HG03520 (cell line): ENCODE measurements around the gene PKD1L1.

Experiments
- ATAC-seq: cut with Tn5 transposase; IDR thresholded peaks from one replicate; pipeline ENCODE4 v1.9.1; 2021; ENCODE audit warnings: mild to moderate bottlenecking, moderate library complexity; ENCODE audit not compliant: unreplicated experiment

The PKD1L1 gene

DNA sequence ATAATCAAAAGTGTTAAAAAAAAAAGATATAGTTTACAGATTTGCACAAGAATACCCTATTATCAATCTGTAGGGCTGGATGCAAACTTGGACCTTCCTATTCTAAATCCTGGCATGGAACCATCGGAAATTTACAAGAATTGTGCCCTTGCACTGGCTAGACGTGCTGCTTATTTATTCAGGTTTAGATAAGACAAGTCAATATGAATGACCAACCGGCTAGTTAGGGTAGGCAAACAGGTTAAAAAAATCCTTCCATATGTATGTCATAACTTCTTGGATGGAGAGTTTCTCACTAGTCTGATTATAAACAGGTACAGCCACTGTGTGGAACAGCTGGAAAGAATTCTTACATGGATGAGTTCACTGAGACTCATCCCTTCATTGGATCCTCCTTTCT lies 41.4 kb downstream of the PKD1L1 start:
- ATAC-seq, result no peak

DNA sequence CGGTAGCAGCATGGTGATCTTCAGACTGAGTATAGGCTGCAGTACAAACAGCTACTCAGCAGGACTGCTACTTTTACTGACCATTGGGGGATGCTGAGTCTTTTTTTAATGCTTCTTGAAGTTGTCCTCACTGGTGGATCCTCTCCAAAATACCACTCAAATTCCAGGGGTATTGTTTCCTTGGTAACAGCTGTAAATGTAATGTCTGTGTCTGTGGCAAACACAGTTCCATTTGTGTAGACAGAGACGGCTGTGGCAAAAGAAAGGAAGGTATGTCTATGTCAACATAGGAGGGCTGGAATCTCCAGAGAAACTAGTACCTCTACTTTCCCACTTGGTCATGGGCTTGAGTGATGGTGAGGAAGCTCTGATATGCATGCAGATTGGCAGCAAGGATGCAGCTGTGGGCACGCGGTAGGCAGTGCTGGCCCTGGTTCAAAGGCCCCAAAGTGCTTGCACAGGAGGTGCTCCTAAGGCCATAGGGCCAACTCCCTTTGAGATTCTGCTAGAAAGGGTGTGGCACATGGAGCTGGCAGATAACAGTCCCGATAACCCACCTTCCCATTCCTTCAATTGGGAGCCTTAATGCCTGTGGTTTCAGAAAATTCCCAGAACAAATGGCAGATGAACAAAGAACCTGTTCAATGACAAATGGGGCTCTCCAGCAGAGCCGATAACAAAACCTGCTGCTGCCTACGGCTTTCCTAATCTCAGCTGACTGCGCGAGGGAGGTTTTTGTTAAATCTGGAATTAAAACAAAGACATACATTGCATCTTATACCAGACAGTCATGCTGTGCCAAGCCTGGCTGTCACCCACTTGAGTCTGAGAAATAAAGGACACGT lies 43.0 kb downstream of the PKD1L1 start:
- ATAC-seq, result no peak

DNA sequence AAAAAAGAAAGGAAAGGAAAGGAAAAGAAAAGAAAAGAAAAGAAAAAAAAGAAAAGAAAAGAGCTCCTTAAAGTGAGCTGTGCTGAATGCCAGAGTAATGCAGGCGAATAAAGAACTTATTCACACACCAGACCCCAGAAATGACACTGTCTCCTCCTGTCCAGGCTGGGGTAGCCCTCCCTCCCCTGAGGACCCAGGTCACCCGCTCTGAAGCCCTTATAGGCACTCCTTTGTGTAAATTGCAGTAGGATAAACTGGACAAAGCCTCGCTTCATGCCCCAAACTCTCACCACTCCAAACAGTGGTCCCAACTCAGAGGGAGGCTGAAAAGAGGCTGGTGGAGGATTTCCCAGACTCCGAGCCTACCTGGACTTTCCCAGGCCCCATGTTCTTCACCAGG lies 46.3 kb downstream of the PKD1L1 start:
- no peak for ATAC-seq

DNA sequence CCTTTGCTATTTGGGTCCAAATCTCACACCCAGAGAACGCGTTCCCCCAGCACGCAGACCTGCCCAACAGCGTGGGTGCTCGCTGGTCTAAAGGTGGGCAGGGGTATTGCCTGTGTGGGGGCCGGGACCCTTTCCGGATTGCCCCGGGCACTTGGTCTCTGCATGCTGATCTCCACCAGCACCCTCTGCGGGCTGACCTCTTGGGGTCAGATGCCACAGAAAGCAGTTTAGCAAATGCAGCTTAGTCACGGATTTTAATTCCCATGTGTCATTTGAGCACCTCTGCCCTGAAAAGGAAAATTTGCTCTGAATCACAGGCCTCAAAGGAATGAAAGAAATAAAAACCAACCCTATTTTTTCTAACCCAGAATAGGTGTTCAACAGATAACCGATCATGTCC lies 46.7 kb downstream of the PKD1L1 start:
- no peak for ATAC-seq

DNA sequence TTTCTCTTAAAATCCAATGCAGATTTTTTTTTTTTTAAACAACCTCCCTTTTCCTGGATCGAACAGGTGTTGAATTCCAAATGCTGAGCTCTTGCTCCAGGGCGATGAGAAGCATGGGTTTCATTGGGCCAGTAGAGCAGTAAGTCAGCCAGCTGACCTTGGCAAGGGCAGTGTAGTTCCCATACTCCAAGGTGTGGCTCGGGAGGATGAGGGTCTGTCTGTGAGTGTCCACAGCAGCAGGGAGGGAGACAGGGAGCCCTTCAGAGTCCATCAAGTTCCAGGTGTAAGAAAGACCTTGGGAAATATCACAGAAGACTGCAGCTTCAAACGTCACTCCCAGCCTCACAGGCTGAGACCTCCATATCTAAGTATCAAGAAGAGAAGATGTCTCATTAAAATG lies 50.4 kb downstream of the PKD1L1 start:
- ATAC-seq, result no peak

DNA sequence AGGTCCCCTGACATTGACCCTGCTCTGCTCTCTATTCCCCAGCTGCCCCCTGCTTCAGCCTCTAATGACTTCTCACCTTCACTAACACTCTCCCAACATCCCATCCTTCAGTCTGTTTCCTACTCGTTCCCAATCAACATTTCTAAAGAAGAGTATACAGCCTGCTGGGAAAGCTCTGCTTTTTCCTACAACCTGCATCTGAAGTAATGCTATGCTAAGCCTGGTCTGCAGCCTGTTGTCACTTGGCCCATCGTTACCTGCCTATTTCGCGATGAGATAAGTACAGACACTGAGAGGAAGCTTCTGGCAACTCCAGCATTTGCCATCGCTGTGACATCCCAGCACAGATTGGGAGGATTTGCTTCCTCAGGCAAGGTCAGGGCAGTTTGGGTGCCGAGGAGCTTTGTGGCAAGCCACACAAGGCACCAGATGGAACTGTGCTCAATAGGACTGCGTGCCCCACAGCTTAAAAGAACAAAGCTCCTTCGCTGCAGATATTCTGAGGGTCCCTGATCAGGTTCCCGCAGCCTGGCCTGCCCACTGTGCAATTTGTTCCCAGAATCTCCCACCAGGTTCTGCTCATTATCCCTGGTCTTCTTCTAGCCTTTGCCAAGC lies 51.4 kb downstream of the PKD1L1 start:
- no peak for ATAC-seq

DNA sequence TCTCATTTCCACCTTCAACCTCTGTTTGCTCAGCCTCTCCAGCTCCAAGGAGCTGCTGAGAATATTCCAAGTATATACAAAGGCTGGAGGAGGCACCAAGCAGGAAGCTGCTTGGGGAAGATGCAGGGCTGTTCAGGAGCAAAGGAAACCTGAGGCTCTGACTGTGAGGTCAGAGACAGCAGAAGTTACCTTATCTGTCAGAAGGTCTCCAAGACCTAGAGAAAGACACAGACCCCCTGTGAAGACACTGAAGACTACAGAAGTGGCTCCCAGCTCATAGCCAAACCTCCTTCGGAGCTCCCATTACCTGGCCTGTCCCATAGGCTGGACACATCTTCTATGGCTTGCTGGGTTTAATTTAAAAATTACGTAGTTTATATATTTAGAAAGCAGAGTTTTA lies 53.2 kb downstream of the PKD1L1 start:
- no peak for ATAC-seq

DNA sequence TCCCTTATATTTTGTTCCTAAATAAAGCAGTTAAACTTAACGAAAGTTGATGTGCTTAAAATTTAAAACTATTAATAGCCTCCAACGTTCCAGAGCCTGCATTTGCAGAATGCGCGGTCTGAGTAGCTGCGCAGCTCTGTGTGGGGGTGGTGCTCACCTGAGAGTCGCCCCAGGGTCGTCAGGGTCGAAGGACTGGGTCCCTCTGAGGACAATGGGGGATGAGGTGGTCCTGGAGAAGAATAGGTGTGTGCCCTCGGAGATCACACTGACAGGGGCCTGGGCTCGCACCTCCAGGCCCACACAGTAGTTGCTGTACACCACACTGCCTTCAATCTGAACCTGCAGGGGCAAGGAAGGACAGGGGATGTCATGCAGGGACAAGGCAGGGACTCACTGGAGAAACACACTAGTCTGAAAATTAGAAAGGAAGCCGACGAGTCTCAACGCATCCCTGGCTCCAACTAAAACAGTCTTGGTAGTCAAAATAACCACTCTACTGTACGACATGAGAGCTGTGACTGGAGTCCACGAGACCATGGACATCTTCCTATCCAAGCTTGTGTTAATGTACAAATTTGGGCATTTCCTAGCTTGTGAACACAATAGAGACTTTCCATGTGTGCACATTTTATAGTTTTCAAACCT lies 54.4 kb downstream of the PKD1L1 start:
- ATAC-seq, result no peak

DNA sequence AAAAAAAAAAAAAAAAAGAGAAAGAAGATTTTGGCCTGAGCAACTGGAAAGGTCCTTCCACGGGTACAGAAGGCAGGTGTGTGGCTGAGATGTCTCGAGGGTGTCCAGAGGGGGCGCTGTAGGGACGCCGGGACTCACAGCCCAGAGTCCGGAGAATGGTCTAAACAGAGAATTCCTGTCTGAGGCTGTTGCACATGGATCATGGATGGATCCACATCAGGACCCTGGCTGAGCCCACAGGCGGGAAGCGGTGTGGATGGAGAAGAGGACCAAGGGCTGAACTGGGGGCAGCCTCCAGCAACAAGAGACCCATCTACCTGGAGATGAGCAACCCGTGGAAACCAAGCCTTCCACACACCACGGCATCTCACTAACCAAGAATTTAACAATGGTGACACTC lies 55.0 kb downstream of the PKD1L1 start:
- no peak for ATAC-seq

DNA sequence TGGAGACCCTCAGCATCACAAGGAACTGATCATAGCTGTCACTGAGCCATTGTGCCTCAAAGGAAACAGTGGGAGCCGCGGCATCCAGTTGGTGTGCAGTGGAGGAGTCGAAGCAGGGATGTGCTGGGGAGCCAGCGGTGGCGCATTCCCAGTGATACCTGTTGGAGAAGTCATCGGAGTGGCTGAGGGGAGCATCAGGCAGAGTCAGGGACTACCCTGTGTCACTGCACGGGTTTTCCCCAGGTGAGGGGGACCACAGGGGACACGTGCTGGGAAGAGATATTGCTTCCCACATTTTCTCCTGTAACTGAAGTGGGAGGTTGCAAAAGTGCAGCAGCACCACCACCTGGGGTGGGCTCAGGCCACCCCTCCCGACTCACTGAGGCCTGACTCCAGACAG lies 57.7 kb downstream of the PKD1L1 start:
- ATAC-seq, result no peak

DNA sequence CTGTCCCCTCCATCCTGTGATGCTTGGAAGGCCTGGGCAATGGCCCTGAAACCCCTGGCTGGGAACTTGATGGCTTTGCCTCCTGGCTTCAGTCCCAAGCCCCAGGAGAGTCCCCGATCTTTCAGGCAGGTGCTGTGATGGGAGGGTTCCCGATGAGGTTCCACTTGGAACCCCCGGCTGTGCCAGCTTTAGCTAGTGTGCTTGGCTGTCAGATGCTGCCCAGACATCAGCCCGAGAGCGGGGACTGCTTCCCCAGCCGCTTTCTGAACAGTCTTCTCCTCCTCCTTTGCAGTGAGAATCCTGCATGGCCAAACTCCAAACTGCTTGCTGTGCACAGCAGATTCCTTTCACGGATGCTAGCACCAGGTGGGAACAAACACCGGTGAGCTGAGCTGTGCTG lies 58.1 kb downstream of the PKD1L1 start:
- ATAC-seq, result no peak

DNA sequence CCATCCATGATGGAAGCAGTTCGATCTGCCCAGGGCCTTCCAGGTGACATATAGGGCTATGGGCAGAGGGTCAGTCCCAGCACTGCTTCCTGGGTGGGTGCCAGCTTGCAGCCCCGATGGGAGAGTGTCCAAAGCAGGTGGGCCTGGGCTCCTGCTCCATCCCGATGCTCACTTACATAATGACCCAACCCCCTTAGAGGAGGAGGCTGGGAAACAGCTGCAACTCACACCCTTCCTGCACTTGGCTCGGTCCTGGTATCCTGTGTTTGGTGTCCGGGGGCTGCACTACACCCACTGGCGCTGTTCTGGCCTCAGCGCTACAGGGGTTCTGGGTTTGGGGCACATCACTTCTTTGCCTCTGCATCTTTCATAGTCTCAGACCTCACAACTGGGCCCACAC lies 58.5 kb downstream of the PKD1L1 start:
- no peak for ATAC-seq

DNA sequence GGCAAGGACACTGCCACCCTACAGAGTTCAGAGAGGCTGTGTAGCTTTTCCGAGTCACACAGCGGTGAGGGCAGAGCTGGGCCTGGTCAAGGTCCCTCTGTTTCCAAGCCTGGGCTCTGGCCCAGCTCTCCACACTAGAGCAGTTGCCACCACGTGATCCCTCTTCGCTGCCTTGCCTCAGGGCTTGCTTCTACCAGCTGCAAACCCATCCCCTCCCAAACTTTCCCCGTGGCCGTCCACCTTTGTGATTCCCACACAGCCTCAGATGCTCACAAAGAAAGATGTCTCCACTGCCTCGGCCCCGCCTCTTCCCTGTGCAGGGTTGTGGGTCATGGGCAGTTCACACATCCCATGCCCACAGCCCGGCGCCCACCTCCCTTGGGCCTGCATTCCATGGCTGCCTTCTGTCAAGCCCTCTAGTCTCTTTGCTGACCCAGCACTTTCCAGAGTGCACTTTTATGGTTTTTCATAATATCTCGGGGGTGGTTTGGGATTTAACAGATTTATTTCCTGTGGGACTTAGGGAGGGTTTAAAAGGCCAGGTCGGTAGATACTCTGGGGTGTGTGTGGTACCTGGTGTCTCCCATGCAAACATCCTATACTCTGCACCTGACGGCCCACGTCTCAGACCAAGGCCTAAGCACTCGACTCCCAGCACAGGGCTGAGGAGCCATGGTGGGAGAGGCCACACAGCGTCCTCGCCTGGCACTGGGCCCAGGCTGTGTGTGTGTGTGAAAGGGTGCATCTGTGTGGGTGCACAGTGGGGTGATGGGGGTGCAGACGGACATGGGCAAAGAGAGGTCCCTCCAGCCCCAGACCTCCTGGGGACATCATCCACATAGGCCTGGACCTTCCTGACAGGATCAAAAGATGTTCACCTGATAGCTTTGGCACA lies 59.6 kb downstream of the PKD1L1 start:
- ATAC-seq, result no peak

DNA sequence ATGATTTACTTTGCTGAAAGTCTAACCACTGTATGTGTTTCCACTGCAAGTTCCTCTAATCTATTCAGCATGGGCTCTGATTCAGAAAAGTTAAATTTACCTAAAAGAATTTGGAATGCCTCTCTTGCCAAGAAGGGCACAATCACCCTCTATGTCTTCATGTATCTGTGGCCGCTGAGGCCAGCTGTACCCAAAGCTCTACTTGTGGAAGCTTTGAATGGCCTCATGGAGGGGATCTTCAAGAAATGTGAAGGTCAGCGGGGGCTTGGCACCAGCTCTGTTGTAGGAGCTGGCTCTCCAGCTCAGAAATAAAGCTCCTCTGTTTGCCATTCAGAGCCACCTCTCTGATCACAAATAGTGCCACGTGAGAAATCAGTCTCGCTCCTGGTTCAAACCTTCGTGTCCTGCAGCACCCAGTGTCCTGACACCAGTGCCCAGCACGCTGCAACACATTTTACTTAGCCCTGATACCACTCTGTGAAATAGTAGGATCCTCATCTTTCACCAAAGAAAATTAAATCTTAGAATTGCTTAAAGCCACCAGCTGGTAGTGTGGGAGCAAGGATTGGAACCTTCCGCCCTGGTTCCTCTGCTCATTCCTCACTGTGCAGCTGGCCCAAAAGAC lies 61.1 kb downstream of the PKD1L1 start:
- ATAC-seq, result no peak

DNA sequence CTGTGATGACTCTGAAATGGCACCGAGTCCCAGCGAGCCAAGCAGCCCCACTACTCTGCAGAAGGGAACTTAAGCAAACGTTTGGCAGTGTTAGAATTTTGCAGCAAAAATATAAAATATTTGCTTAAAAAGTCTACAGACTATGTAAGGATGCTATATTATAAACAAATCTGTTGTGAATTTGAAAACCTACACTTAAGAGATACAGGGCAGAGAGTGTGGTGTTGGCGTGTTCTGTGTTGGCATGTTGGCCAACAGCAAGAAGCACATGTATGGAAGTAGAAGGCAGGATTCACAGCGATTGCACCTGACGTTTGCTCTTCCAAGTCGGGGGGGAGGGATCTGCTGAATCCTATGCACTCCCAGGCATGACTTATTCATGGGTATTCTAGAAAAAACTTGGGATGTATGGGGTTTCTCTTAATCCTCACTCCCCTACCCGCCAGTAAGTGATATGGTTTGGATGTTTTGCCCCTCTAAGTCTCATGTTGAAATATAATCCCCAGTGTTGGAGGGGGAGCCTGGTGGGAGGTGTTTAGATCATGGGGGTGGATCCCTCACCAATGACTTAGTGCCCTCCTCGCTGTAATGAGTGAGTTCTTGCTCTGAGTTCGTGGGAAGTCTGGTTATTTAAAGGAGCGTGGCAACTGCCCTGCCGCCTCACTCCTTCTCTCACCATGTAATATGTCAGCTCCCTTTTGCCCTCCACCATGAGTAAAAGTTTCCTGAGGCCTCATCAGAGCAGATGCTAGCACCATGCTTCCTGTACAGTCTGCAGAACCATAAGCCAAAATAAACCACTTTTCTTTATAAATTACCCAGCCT lies 62.1 kb downstream of the PKD1L1 start:
- no peak for ATAC-seq

DNA sequence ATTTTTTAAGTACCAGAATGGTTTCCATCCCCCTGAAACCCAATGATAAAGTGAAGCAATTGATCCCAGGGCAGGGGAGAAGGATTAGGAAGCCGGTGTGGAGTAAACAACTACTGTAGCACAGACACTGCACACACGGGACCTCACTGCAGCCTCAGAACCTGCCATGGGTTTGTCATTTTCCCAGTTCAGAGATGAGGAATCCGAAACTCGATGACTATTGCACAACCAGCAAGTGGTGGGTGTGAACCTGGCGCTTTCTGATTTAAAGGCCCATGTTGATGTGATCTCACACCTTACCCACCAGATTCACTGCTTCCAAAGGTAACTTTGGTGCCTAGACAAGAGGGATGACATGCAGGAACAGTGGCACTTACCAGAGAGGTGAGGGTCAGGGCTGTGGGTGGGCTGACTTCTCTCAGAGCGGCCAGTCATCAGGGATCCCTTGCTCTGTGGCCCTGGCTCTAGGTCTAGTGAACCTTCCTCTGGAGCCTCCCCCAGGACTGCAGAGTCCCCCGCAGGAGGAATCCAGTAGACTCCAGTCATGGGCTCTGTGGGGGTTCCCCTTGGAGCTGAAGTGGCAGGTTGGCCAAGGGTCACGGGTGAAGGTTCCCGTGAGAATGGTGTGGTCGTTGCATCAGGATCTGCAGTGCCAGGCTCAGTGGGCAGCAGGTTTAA lies 62.8 kb downstream of the PKD1L1 start:
- no peak for ATAC-seq

DNA sequence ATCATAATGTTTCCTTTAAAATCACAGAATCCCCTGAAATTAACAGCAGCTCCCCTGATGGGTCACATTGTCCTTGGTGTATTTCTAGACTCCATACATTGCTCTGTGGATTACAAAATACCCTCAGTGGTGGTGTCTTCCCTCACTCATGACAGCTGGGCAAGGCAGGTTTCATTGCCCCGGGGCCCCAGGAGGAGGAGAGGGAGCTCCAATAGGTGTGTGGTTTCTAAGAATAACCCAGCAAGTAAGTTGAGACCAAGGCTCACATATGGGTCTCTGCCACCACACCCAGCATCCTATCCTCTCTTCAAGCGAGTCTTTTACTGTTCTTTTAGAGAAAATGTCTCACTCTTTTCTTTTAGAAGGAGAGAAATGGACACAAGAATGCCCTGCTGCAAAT lies 63.6 kb downstream of the PKD1L1 start:
- ATAC-seq, result no peak

DNA sequence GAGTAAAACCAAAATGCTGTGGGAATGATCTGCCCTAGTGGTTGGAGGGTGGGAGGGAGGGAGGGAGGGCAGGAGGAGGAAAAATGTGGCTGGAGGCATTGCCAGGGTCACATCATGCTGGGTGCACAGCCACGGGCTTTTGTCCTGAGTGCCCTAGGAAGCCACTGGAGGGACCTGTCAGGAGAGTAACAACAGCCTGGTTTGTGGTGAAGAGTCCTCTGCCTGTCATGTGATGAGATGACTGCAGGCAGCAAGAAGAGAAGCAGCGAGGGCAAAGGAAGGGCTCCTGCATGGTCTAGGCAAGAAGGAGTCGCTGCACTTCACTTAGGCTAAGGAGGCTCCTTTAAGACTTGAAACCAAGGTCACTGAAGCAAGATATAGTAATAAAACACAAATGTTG lies 65.6 kb downstream of the PKD1L1 start:
- ATAC-seq, result no peak

DNA sequence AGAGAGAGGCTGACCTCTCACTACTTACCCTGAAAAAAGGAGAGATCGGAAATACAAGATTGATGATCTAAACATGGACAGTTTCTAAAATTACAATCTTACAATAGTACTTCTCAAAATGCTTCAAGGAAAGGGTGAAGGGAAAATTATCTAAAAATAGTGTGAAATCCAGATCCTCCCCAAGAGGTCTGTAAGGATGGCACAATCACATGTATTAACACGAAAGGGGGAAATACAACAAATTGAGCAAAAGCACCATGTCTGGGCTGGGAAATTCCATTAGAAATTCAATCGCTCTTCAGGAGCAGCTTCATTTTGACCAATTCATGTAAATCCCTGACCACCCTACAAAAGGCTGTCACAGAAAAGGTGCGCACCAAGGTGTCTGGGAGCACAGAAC lies 67.0 kb downstream of the PKD1L1 start:
- no peak for ATAC-seq
